HG03025 (cell line): ENCODE results near the gene SLC25A2.
"Not testable (repeated sequence)": the region's sequence is repeated elsewhere in the genome, so short reads cannot be mapped to it uniquely, and the experiment has no call there.

Experiments
- ATAC-seq: cut with Tn5 transposase; IDR thresholded peaks from one replicate; pipeline ENCODE4 v1.9.1; 2021; ENCODE audit warnings: mild to moderate bottlenecking, moderate library complexity; ENCODE audit not compliant: unreplicated experiment, low FRiP score

SLC25A2 gene

DNA sequence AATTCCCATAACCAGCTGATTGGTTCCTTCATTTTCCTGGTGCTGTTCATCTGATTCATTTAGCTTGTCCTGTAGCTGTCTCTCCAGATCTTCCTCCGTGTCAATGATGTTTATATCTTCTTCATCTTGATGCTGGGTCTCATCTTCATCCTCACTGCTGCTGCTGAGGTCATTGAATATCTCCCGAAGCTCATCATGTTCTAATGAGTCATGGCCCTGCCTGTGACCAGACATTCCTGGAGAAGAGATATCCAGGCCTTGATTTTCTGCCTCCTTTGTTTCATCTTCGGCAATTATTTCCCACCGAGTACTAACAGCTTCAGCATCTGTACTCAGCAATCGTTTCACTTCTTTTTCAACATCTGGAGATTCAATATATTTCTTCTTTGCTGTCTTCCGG lies 15.4 kb upstream of the SLC25A2 start:
- no peak for ATAC-seq

GRCh38 chr5:141316963-141317362 lies 13.1 kb upstream of the SLC25A2 start:
- not testable (repeated sequence) for ATAC-seq

- no peak for ATAC-seq
These were observed 9.9 kb upstream of the SLC25A2 start for GRCh38 chr5:141313711-141314110.

- ATAC-seq: no peak
These were observed 2.8 kb upstream of the SLC25A2 start for GRCh38 chr5:141306630-141307029.

- ATAC-seq: no peak
These were observed 5.5 kb downstream of the SLC25A2 start for GRCh38 chr5:141298376-141298775.

GRCh38 chr5:141272906-141273305 lies 30.9 kb downstream of the SLC25A2 start:
- no peak for ATAC-seq

- no peak for ATAC-seq
These were observed 34.7 kb downstream of the SLC25A2 start for GRCh38 chr5:141269195-141269594.

GRCh38 chr5:141261238-141261546 lies 42.7 kb downstream of the SLC25A2 start:
- ATAC-seq: no peak

DNA sequence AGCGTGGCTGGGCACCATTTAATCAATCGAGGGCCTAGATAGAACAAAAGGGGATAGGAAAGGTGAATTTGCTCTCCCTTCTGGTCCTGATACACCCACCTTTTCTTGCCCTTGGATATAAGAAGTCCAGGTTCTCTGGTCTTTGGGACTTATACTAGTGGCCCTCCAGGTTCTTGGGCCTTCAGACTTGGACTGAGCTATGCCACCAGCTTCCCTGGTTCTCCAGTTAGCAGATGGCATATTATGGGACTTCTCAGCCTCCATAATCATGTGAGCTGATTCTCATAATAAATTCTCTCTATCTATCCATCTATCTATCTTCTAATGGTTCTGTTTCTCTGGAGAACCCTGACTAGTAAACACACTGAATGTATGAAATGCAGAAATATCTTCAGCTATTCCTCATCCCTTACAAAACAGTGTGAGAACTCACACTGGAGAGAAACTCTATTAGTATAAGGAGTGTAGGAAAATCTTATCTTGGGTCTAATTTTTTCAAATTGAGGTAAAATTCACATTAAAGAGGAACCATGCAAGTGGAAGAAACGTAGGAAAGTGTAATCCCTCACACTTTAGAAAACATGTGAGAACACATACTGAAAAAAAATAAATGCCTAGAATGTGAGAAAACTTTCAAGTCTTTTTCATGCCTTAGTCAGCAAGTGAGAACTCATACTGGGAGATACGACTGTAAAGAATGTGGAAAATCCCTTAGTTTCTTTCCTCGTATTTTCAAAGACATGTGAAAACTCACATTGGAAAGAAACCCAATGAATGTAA lies 43.2 kb downstream of the SLC25A2 start:
- ATAC-seq: no peak

DNA sequence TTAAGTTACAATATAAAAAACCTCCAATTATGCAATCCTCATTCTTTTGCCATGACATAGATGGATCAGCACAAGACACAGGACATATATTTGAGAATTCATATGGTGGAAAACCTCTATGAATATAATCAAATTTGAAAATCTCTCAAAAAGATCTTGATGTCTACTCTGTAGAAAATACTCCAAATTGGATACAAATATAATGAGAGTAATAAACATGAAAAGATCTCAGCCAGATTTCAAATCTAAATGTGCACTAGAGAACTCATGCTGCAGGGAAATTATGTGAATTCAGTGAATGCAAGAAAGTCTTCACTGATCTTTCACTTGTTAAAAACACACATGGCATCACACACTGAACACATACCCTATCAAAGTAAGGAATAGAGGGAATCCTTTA lies 44.9 kb downstream of the SLC25A2 start:
- no peak for ATAC-seq

- no peak for ATAC-seq
These were observed 45.4 kb downstream of the SLC25A2 start for GRCh38 chr5:141258464-141258863.
